ENCODE data around the gene C19orf44.

GRCh38 chr19:16495982-16496612 is at the start of gene C19orf44, which contains the start of gene CALR3:
- TF ChIP-seq CTCF (conservative IDR thresholded peaks at IDR 0.05; ENCODE audit: low read depth, low read length) (peak; percentile 15; the same call in 1 of the 2 replicates), RFX5 (IDR thresholded peaks at IDR 0.05; ENCODE audit: low read depth, low read length) (no peak), MXI1 (IDR thresholded peaks at IDR 0.05; ENCODE audit: borderline replicate concordance, low read depth, low read length) (peak; percentile 81), USF2 (IDR thresholded peaks at IDR 0.05; ENCODE audit: low read depth, low read length) (peak; percentile 71), POLR2A (IDR thresholded peaks at IDR 0.05; ENCODE audit: low read depth, low read length) (no peak), FOS (IDR thresholded peaks at IDR 0.05; ENCODE audit: low read depth, low read length) (no peak), MAZ (IDR thresholded peaks at IDR 0.05; ENCODE audit: borderline replicate concordance, low read depth, low read length) (peak; percentile 40; the same call in 1 of the 2 replicates), SMC3 (IDR thresholded peaks at IDR 0.05; ENCODE audit: low read depth, low read length) (no peak), RAD21 (IDR thresholded peaks at IDR 0.05; ENCODE audit: low read length) (0 out of 2 replicates have a peak, but pooled peaks have one; percentile 14), MAFK (IDR thresholded peaks at IDR 0.05; ENCODE audit: low read depth, low read length) (no peak), CEBPB (IDR thresholded peaks at IDR 0.05; ENCODE audit: low read depth, low read length) (no peak)

Measured in IMR-90 (cell line).